Esophagus squamous epithelium (tissue), 4 donors: ENCODE data around the gene CCDC28B.

Source experiments
- POLR2A ChIP-seq, 4 donors: fragments of 450-650 bp; IDR thresholded peaks; one replicate each; pipeline ENCODE4 v1.6.1; 2017; ENCODE audit warnings: antibody characterized with exemption in 4 of 4, mild to moderate bottlenecking in 4 of 4, moderate library complexity in 3 of 4
- TF ChIP-seq, protein P1 (sequence below), 6 experiments: fragments of 450-650 bp in 4 of 6; fragments of 200-600 bp in 2 of 6; sonication (generic) in 2 of 6; IDR thresholded peaks; one replicate each; pipeline ENCODE4 v1.5.1; 2016 to 2019; ENCODE audit warnings: antibody characterized with exemption in 6 of 6, mild to moderate bottlenecking in 4 of 6, moderate library complexity in 4 of 6

DNA sequence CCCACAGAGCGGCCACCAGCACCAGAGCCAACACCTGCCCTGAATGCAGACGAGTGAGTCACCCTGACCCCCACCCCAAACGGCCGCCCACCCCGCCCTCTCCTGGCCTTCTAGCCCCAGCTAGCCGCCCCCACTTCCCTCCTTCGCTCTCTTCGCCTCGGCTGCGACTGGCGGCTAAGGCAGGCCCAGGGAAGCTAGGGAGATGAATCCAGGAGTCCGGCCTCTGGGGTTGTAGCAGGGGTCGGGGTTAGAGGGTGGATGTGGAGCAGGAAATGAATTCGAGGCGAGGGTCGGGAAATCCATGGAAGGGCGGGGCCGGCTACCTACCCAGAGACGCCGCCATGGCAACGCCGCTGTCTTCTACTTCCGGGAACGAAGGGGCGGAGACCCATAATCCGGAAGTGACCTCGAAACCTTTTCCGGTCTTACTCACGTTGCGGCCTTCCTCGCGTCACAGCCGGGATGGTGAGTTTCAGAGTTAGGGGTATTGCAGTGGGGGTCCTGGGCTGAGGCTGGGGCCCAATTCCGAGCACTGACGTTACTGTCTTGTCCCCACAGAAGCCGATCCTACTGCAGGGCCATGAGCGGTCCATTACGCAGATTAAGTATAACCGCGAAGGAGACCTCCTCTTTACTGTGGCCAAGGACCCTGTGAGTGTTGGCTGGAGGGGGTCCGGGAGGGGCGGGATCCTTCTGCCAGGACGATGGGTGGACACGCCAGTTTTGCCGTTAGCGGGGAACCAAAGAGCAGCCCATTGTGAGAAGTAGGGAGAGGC, 21.8 kb downstream of the CCDC28B start, which contains the start of the genes EIF3I and TMEM234:
- TF ChIP-seq, protein P1, sequence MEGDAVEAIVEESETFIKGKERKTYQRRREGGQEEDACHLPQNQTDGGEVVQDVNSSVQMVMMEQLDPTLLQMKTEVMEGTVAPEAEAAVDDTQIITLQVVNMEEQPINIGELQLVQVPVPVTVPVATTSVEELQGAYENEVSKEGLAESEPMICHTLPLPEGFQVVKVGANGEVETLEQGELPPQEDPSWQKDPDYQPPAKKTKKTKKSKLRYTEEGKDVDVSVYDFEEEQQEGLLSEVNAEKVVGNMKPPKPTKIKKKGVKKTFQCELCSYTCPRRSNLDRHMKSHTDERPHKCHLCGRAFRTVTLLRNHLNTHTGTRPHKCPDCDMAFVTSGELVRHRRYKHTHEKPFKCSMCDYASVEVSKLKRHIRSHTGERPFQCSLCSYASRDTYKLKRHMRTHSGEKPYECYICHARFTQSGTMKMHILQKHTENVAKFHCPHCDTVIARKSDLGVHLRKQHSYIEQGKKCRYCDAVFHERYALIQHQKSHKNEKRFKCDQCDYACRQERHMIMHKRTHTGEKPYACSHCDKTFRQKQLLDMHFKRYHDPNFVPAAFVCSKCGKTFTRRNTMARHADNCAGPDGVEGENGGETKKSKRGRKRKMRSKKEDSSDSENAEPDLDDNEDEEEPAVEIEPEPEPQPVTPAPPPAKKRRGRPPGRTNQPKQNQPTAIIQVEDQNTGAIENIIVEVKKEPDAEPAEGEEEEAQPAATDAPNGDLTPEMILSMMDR (IDR thresholded peaks at IDR 0.05) = peak in 1 of 6 experiments; percentile 8
- TF ChIP-seq POLR2A (IDR thresholded peaks at IDR 0.05) = peak in 3 of 4 donors; percentile 30 to 76 (median 54)
